ENCODE results near the gene FXYD1.

DNA sequence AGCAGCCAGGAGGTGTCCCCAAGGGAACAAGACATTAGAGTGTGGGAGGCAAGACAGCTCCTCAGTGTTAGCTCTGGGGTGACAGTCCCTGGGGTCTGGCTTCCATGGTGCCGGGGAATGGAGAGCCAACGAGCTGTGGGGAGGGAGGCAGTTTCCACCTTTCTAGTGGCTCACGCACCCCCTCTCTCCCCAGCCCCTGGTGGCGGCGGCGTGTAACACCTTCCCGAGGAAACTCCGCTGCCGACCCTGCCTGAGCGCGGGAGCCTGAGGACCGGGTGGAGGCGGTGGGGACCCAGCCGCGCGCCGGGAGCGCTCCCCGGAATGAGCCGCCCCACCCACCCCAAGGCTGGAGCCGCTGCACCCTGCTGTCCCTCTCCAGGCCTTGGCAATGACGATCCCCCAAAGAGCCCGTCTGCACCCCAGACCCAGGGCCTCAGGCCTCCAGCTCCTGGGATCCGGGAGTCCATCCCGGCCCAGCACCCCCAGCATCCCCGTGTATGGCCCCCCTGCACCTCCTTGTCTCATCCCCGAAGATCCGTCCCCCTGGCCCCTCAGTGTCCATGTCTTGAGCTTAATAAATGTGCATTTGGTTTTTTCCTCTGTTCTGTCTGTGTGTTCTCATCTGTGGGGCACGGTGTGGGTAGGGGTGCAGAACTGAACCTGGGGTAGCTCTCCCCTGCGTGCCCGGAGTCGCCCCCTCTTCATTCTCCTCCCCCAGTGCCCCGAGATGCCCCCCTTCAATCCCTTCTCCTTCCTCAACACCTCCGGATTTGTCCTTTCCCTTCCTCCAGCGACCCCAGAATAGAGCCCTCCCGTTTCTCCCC, 15.3 kb downstream of the FXYD1 start:
- TF ChIP-seq, protein P1, sequence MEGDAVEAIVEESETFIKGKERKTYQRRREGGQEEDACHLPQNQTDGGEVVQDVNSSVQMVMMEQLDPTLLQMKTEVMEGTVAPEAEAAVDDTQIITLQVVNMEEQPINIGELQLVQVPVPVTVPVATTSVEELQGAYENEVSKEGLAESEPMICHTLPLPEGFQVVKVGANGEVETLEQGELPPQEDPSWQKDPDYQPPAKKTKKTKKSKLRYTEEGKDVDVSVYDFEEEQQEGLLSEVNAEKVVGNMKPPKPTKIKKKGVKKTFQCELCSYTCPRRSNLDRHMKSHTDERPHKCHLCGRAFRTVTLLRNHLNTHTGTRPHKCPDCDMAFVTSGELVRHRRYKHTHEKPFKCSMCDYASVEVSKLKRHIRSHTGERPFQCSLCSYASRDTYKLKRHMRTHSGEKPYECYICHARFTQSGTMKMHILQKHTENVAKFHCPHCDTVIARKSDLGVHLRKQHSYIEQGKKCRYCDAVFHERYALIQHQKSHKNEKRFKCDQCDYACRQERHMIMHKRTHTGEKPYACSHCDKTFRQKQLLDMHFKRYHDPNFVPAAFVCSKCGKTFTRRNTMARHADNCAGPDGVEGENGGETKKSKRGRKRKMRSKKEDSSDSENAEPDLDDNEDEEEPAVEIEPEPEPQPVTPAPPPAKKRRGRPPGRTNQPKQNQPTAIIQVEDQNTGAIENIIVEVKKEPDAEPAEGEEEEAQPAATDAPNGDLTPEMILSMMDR (IDR thresholded peaks at IDR 0.05 in 4 of 5, conservative IDR thresholded peaks at IDR 0.05 in 1 of 5): peak in 4 of 5 experiments; percentile 26 to 51 (median 44)
- no peak for TF ChIP-seq POLR2A (IDR thresholded peaks at IDR 0.05)

Measured in gastrocnemius medialis (tissue), 4 donors.